ENCODE data around the gene ALK.

- TF ChIP-seq CTCF (IDR thresholded peaks at IDR 0.05; ENCODE audit: low read depth, low read length) (no peak), EZH2phosphoT487 (IDR thresholded peaks at IDR 0.05; ENCODE audit: low read depth) (no peak)
Observed at GRCh38 chr2:29741132-29741531, 180.3 kb downstream of the ALK start.
